ENCODE measurements around the gene RPAP2. TPM values are rescaled to one million over a fixed set of nuclear protein-coding genes. Genes with fewer than 3 reads are reported as not detected.

Gene RPAP2
- total and polyA plus RNA-seq, 2 of the 8 experiments (the other 6 are each of a cell fraction or from before 2014, with no cell fraction given): 7.9 to 28.4 TPM

DNA sequence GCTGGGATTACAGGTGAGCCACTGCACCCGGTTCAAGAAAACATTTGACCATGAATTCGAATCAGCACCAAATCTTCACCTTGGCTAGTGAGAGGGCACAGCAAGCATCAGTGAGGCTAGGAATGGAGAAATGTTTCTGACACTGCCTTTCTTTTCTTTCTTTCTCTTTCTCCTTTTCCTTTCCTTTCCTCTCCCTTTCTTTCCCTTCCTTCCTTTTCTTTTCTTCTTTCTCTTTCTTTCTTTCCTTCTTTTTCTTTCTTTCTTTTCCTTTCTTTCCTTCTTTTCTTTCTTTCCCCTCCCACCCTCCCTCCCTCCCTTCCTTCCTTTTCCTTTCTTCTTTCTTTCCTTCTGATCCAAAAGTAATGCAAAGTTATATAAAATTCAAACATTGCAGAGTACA, 147.0 kb downstream of the RPAP2 start:
- Histone ChIP-seq H3K4me1 (replicated peaks in 1 of 4; ENCODE audit: control insufficient read depth in 3 of 4, insufficient read depth in 4 of 4, low read length in 3 of 4) (peaks cover 0 to 7% (median 1%) of the 10 kb centered on the region in 4 experiments; a peak in 1 of 7 replicates), H2BK120ac (replicated peaks; ENCODE audit: low read depth, low read length) (no peak overlapping the region), H3K4me3 (ENCODE audit: extremely low read depth in 1 of 4, insufficient read depth in 2 of 4, low read depth in 3 of 4, low read length in 4 of 4) (no peak overlapping the region), H3K36me3 (ENCODE audit: control insufficient read depth in 2 of 4, insufficient read depth in 4 of 4, low read length in 3 of 4) (no peaks in the 10 kb centered on the region; a peak in 1 of 8 replicates), H3K18ac (ENCODE audit: extremely low read depth, low read length) (no peak overlapping the region), H3K27ac (ENCODE audit: low read depth, low read length) (no peak overlapping the region), H4K20me1 (replicated peaks in 1 of 2; ENCODE audit: control insufficient read depth in 1 of 2, insufficient read depth in 2 of 2, low read length in 2 of 2) (no peaks in the 10 kb centered on the region), H4K5ac (ENCODE audit: insufficient read length, low read depth, low read length) (no peak overlapping the region), H3K79me1 (ENCODE audit: low read depth, low read length) (no peaks in the 10 kb centered on the region), H2BK15ac (ENCODE audit: low read length) (no peak overlapping the region), H3K56ac (replicated peaks; ENCODE audit: insufficient read length, low read depth, low read length) (no peak overlapping the region), H3K23me2 (ENCODE audit: low read depth, low read length) (no peaks in the 10 kb centered on the region), H3K4ac (replicated peaks; ENCODE audit: insufficient read length, low read depth, low read length) (no peak overlapping the region), H3K14ac (ENCODE audit: insufficient read length) (no peak overlapping the region), H4K8ac (ENCODE audit: extremely low read depth, insufficient read depth, low read length) (no peak overlapping the region), H2BK12ac (ENCODE audit: low read depth, low read length) (no peak overlapping the region), H3K9ac (replicated peaks in 1 of 4; ENCODE audit: extremely low read depth in 1 of 4, low read depth in 3 of 4, low read length in 3 of 4) (no peak overlapping the region), H3K79me2 (ENCODE audit: control insufficient read depth in 1 of 2, insufficient read depth in 2 of 2, low read length in 2 of 2) (no peaks in the 10 kb centered on the region), H2BK5ac (ENCODE audit: low read depth, low read length) (no peak overlapping the region), H3K27me3 (replicated peaks in 1 of 4; ENCODE audit: control insufficient read depth in 3 of 4, extremely low read depth in 1 of 4, insufficient read depth in 3 of 4, low read length in 3 of 4) (no peaks in the 10 kb centered on the region; a peak in 1 of 7 replicates), H3K9me3 (ENCODE audit: insufficient read depth in 2 of 2, low read depth in 1 of 2, low read length in 1 of 2) (no peaks in the 10 kb centered on the region), H3K23ac (ENCODE audit: insufficient read length) (no peak overlapping the region), H2BK20ac (ENCODE audit: low read length) (no peak overlapping the region), H2AK5ac (ENCODE audit: low read depth, low read length) (no peak overlapping the region), H4K91ac (replicated peaks; ENCODE audit: insufficient read length, low read length) (no peak overlapping the region), H3K4me2 (ENCODE audit: insufficient read depth in 1 of 2, low read depth in 2 of 2, low read length in 2 of 2) (no peak overlapping the region), H2AFZ (ENCODE audit: low read length) (no peak overlapping the region)
- POLR2A ChIA-PET (ENCODE audit: partially characterized antibody): interaction anchor here (0.6 kb wide), 1 partner anchor 48 kb away, joined by 3 read pairs; no protein-coding TSS in a partner anchor
- TF ChIP-seq KDM1A (IDR thresholded peaks at IDR 0.05; ENCODE audit: borderline replicate concordance, low read length): no peak
- no peak for TF ChIP-seq KDM5A (IDR thresholded peaks at IDR 0.05; ENCODE audit: low read length)
- TF ChIP-seq CTBP2 (IDR thresholded peaks at IDR 0.05; ENCODE audit: borderline replicate concordance, insufficient read depth, insufficient read length, low read length): no peak
- TF ChIP-seq TBP (IDR thresholded peaks at IDR 0.05; ENCODE audit: low read depth, low read length): no peak
- no peak for TF ChIP-seq SAP30 (IDR thresholded peaks at IDR 0.05; ENCODE audit: insufficient read depth, insufficient replicate concordance, low read length)
- no peak for TF ChIP-seq GABPA (IDR thresholded peaks at IDR 0.05; ENCODE audit: borderline replicate concordance, insufficient read depth, low read length)
- TF ChIP-seq, protein P1, sequence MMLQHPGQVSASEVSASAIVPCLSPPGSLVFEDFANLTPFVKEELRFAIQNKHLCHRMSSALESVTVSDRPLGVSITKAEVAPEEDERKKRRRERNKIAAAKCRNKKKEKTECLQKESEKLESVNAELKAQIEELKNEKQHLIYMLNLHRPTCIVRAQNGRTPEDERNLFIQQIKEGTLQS (IDR thresholded peaks at IDR 0.05; ENCODE audit: insufficient read depth, low read depth, low read length): no peak
- no peak for TF ChIP-seq TAF1 (IDR thresholded peaks at IDR 0.05; ENCODE audit: low read depth, low read length)
- CTCF ChIA-PET (ENCODE audit: partially characterized antibody): no interaction called here
- DNase-seq (ENCODE audit: low read depth in 1 of 2, low spot score in 2 of 2) (no peak), FAIRE-seq (no peak)
- 100% methylated on average over 2 of the region's 2 CpGs; no CpG with 5 or more reads in 1 of the 2 experiments for WGBS, 2 experiments (ENCODE audit: extremely low coverage in 1 of 2, insufficient coverage in 1 of 2, insufficient read length in 1 of 2, insufficient replicate concordance in 2 of 2, low coverage in 1 of 2, low lambda C conversion rate in 2 of 2, missing lambda C conversion rate in 1 of 2)

Data from H1 (cell line).